ENCODE results near the gene CELSR1. TPM values are rescaled to one million over a fixed set of nuclear protein-coding genes. Genes with fewer than 3 reads are reported as not detected.

Gene CELSR1
- total RNA-seq, 1 experiment from 2014 or later, result 22.6 TPM

- no peak overlapping the region for H2BK20ac ChIP-seq (ENCODE audit: low read depth, low read length, poor library complexity, severe bottlenecking)
- H3K9ac ChIP-seq (ENCODE audit: extremely low read depth, insufficient read length, low read length), result no peak overlapping the region
- no peak overlapping the region for H3K56ac ChIP-seq (ENCODE audit: insufficient read length, low read depth, low read length)
- H3K14ac ChIP-seq (ENCODE audit: insufficient read depth, low read length), result no peak overlapping the region; the same call in 1 of the 2 replicates
- H3K27ac ChIP-seq (ENCODE audit: insufficient read length, low read depth, low read length), result no peak overlapping the region
- H4K20me1 ChIP-seq (ENCODE audit: control insufficient read depth, insufficient read depth, insufficient read length), result no peaks in the 10 kb centered on the region
- H3K36me3 Mint-ChIP-seq (ENCODE audit: insufficient read depth in 1 of 3, low read depth in 3 of 3), result peaks cover 0 to 10% (median 4%) of the 10 kb centered on the region in 3 experiments; a peak in 2 of 7 replicates
- no peak overlapping the region for H3K4ac ChIP-seq (ENCODE audit: low read depth, low read length)
- no CpG with 5 or more reads among the region's 31 CpGs for WGBS (ENCODE audit: extremely low coverage, insufficient read length, low lambda C conversion rate)
- DNase-seq, result no peak
- H3K4me1 ChIP-seq (ENCODE audit: insufficient read depth, low read length), result no peaks in the 10 kb centered on the region
- no peaks in the 10 kb centered on the region for H3K23me2 ChIP-seq (ENCODE audit: insufficient read length, low read depth, low read length, poor library complexity, severe bottlenecking)
- H3K4me3 Mint-ChIP-seq, result no peak overlapping the region
- H2BK15ac ChIP-seq (ENCODE audit: low read depth, low read length), result no peak overlapping the region
- H2BK5ac ChIP-seq (ENCODE audit: insufficient read length, low read length), result no peak overlapping the region
- H3K9me3 ChIP-seq (ENCODE audit: control insufficient read depth, low read depth, low read length), result no peaks in the 10 kb centered on the region
- H4K5ac ChIP-seq (ENCODE audit: insufficient read length, low read depth, low read length), result no peak overlapping the region
- H3K18ac ChIP-seq (ENCODE audit: insufficient read length, low read depth, low read length), result no peak overlapping the region
- no peaks in the 10 kb centered on the region; the same call in 1 of the 2 replicates for H3K27me3 ChIP-seq (ENCODE audit: insufficient read depth, low read length)
- no peaks in the 10 kb centered on the region for H3K79me2 ChIP-seq (ENCODE audit: insufficient read depth, low read length)
- H3K4me1 Mint-ChIP-seq, result peaks cover 20 to 26% of the 10 kb centered on the region in 2 experiments
- H4K8ac ChIP-seq (replicated peaks; ENCODE audit: insufficient read length, low read depth, low read length), result no peak overlapping the region
- H2AFZ ChIP-seq (ENCODE audit: low read length), result no peak overlapping the region
- H3K79me1 ChIP-seq (ENCODE audit: insufficient read depth, low read depth, low read length, poor library complexity, severe bottlenecking), result no peaks in the 10 kb centered on the region
- H3K23ac ChIP-seq (ENCODE audit: insufficient read length, low read depth, low read length), result no peak overlapping the region
- no peak overlapping the region for H3T11ph ChIP-seq (ENCODE audit: low read length)
- H3K27me3 Mint-ChIP-seq (ENCODE audit: low read depth), result no peaks in the 10 kb centered on the region
- H4K91ac ChIP-seq (ENCODE audit: insufficient read length, low read depth, low read length), result no peak overlapping the region
- no peak overlapping the region for H3K4me2 ChIP-seq (ENCODE audit: insufficient read depth, insufficient read length, low read length)
- no peak overlapping the region for H2AK5ac ChIP-seq (ENCODE audit: insufficient read length, low read length)
- no peak overlapping the region for H2BK120ac ChIP-seq (ENCODE audit: low read depth, low read length, poor library complexity, severe bottlenecking)
- no peak overlapping the region for H2BK12ac ChIP-seq (ENCODE audit: insufficient read length, low read depth, low read length)
- H3K9me3 Mint-ChIP-seq, result no peaks in the 10 kb centered on the region
- H3K27ac Mint-ChIP-seq, result peak overlapping the region in 2 of 3 experiments; percentile 61 to 92; a peak in 2 of 7 replicates
- TF ChIP-seq CTCF (conservative IDR thresholded peaks at IDR 0.05), result no peak
These were observed 84.2 kb downstream of the CELSR1 start for GRCh38 chr22:46453006-46453828.

Data from H9 (cell line).